22Rv1 (cell line): ENCODE results near the gene SERINC3.

Source experiments
- H3K27ac ChIP-seq: fragments of 450-650 bp; 2 replicates; pipeline ENCODE4 v1.5.1; 2017
- ZFX ChIP-seq: fragments of 450-650 bp; IDR thresholded peaks from 2 replicates; pipeline ENCODE4 v1.6.1; 2017; ENCODE audit warnings: antibody characterized with exemption, borderline replicate concordance
- TF ChIP-seq, protein P1 (sequence below): fragments of 450-650 bp; IDR thresholded peaks from 2 replicates; pipeline ENCODE4 v1.5.1; 2017; ENCODE audit warnings: mild to moderate bottlenecking

Gene SERINC3

DNA sequence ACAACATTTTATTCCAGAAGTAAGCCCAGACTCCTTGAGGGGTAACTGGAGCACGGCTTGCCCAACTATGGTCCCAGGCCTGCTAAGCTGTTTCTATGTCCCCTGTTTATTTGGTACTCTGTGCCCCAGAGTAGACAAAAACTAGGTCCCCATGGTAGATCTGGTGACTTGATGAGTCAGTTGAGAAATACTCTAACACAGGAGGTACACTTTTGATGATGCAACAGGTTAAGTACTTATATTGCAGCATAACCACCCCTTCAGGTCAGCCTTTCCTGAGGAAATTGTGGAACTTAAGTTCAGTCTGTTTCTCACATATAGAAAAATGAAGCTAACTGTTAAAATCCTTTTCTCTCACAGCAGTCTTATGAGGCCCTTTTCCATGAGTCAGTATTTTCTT is 26.6 kb downstream of the SERINC3 start:
- no peak for TF ChIP-seq ZFX
- TF ChIP-seq, protein P1, sequence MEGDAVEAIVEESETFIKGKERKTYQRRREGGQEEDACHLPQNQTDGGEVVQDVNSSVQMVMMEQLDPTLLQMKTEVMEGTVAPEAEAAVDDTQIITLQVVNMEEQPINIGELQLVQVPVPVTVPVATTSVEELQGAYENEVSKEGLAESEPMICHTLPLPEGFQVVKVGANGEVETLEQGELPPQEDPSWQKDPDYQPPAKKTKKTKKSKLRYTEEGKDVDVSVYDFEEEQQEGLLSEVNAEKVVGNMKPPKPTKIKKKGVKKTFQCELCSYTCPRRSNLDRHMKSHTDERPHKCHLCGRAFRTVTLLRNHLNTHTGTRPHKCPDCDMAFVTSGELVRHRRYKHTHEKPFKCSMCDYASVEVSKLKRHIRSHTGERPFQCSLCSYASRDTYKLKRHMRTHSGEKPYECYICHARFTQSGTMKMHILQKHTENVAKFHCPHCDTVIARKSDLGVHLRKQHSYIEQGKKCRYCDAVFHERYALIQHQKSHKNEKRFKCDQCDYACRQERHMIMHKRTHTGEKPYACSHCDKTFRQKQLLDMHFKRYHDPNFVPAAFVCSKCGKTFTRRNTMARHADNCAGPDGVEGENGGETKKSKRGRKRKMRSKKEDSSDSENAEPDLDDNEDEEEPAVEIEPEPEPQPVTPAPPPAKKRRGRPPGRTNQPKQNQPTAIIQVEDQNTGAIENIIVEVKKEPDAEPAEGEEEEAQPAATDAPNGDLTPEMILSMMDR, result no peak
- no peak overlapping the region for H3K27ac ChIP-seq

DNA sequence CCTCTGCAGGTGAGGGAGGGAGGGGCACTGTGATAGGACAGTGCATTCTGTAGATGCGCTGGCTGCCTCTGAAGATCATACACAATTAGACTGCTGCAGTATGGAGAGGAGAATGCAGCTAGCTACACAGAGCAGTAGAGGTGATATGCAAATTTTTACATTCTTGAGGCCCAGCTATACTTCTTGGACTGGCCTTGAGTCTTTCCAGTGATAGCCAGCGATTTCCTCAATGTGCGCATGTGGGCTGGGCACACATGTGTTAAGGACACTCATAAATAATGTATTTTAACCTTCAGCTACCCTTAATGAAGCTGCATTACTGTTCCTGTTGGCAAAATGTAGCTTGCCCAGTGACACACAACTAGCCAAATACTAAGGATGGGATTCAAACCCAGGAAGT is 27.2 kb downstream of the SERINC3 start:
- TF ChIP-seq, protein P1, result no peak
- TF ChIP-seq ZFX, result no peak
- H3K27ac ChIP-seq, result no peak overlapping the region

DNA sequence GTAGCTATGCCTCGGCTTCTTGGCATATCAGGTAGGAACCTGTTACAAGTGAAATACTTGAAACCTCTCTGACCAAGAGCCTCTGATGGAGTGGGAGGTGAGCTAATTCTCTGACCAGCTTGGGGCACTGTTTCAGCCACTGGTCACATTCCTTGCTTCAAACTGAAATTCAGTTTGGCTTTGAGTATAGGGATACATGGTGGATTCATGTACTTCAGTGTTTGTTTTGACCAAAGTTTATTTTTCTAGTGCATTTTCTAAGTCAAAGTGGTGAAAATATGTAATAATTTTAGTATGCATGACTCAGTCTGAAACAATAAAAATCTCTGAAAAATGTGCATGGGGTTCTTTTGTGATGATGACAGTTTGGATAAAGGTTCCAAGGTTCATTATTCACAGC is 27.6 kb downstream of the SERINC3 start:
- no peak overlapping the region for H3K27ac ChIP-seq
- no peak for TF ChIP-seq ZFX
- TF ChIP-seq, protein P1, result no peak

DNA sequence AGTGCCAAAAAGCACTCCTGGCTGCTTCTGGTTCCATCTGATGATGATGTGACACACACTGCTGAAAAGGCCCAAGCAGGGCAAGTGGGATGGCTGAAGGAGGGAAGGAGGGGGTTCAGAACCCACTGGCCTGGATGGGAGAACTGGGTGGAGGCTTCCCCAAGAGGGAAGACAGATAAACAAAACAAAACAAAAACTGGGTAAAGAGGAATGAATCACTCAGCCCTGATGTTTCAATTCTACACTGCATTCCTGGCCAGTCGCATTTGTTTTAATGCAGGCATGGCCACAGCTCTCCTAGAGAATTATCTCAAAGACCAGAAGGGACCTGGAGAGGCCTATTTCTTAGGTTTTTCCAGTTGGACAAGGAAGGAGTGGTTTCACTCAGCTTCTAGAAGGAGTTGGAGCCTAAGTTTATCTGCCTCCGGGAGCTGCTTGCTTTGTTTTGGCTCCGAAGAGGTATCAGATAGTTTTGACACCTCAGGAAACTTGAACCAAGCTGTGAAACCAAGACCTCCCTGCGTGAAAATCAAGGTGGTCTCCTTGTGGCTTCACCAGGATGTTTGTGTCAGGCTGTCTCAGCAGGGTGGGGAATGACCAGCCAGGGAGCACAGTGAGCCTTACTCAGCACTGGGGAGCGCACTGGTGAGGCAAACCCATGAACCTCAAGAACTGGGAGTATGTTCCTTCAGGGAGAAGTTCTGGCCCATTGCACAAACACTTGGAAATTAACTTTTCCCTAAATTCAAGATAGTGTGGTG is 30.1 kb downstream of the SERINC3 start:
- TF ChIP-seq, protein P1, result no peak
- TF ChIP-seq ZFX, result no peak
- H3K27ac ChIP-seq, result no peak overlapping the region

DNA sequence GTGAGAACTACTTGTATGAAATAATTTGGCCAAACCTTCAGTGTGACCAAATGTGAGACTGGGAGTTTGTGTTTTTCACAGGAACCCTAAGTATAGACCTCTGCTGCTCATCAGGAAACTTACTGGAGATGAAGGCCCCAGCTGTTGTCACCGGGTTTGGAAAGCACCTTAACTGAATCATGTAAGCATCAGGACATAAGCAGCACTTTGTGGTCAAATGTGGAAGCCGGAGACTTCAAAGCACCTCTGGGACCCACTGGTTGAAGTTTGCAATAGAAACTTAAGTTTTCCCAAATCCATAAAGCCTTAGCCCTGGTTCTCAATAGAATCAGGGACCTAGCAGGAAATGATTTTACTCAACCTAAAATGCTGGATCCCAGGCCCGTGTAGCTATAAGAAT is 31.9 kb downstream of the SERINC3 start:
- H3K27ac ChIP-seq, result no peak overlapping the region
- no peak for TF ChIP-seq ZFX
- TF ChIP-seq, protein P1, result no peak

DNA sequence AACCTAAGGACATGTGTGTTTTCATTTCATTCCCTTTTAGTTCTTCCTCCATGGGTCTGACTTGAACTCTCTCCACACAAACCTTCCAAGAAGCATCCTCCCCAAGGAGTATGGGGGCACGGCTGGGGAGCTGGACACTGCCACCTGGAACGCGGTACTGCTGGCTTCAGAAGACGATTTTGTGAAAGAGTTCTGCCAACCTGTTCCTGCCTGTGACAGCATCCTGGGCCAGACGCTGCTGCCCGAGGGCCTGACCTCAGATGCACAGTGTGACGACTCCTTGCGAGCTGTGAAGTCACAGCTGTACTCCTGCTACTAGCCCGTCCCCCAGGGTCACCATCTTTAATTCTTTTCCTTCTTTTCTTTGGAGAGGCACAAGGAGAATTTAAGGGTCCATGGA is 32.6 kb downstream of the SERINC3 start:
- TF ChIP-seq ZFX, result no peak
- TF ChIP-seq, protein P1, result no peak
- no peak overlapping the region for H3K27ac ChIP-seq

DNA sequence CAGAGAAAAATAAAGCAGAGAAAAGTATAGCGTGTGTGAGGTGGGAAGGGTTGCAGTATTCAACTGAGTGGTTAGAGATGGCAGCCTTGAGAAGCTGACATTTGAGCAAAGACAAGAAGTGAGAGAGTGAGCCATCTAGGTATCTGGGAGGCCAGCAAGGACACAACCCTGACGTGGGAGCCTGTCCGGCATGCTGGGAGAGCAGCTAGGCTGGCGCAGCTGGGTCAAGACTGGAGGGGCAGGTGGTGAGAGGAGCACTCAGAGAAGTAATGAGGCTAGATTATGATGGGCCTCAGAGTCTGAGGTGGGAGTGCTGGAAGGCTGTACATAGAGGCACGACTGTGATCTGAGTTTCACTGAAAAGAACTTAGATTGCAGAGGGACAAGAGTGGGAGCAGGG is 33.3 kb downstream of the SERINC3 start:
- H3K27ac ChIP-seq, result no peak overlapping the region
- TF ChIP-seq, protein P1, result no peak
- TF ChIP-seq ZFX, result no peak
